Measurements from ENCODE around the gene POLRMT. TPM values are rescaled to one million over a fixed set of nuclear protein-coding genes. Genes with fewer than 3 reads are reported as not detected.

The POLRMT gene
- total RNA-seq, 1 donor from 2014 or later, result 29.0 TPM

DNA sequence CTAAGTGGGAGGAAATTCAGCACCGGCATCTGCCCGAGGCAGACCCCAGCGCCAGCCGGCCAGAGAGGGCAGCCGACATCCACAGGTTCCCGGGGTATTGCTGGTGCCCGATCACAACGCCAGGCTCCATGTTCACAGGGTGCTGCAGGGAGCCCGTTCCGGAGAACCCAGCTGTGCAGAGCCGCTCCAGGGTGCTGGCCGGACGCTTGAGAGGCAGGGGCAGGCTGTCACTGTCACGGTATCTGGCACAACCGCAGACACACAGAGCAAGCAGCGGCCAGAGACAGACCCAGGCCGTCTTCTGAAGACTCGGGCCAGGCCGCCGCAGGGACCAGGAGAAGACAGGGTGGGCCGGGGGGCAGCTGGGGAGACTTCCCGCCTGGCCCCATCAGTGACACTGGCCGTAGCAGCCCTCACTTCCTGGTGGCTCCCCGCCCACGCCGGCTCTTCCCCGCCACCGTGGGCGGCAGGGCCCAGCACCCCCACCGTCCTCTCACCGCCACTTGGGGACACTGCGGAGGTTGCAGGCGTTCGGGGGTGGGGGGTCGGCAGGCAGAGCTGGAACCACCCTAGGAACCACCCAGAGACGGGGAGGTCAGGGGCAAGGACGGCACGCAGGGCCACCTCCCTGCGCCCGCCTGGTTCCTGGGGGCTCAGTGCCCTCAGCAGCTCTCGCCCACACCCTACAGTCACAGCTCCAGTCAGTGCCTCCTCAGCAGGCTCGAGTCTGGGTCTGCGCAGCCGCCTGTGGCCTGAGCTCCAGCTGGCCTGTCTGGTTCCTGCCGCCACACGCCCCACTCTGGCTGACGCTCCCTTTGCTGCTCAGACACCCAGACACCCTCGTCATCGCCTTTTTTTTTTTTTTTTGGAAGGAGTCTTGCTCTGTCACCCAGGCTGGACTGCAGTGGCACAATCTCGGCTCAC lies 25.8 kb upstream of the POLRMT start:
- DNase-seq (ENCODE audit: low read depth) (peak; percentile 94), FAIRE-seq (no peak)
- H3K27me3 ChIP-seq (ENCODE audit: control insufficient read depth, insufficient read depth, low read length), result no peaks in the 10 kb centered on the region
- H3K4me3 ChIP-seq (ENCODE audit: low read depth, low read length), result peak overlapping the region; percentile 4
- peaks cover 15% of the 10 kb centered on the region for H3K36me3 ChIP-seq (ENCODE audit: control insufficient read depth, insufficient read depth, low read length)
- TF ChIP-seq, protein P1, sequence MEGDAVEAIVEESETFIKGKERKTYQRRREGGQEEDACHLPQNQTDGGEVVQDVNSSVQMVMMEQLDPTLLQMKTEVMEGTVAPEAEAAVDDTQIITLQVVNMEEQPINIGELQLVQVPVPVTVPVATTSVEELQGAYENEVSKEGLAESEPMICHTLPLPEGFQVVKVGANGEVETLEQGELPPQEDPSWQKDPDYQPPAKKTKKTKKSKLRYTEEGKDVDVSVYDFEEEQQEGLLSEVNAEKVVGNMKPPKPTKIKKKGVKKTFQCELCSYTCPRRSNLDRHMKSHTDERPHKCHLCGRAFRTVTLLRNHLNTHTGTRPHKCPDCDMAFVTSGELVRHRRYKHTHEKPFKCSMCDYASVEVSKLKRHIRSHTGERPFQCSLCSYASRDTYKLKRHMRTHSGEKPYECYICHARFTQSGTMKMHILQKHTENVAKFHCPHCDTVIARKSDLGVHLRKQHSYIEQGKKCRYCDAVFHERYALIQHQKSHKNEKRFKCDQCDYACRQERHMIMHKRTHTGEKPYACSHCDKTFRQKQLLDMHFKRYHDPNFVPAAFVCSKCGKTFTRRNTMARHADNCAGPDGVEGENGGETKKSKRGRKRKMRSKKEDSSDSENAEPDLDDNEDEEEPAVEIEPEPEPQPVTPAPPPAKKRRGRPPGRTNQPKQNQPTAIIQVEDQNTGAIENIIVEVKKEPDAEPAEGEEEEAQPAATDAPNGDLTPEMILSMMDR (IDR thresholded peaks at IDR 0.05; ENCODE audit: insufficient read depth, low read length, severe bottlenecking), result peak; percentile 7

DNA sequence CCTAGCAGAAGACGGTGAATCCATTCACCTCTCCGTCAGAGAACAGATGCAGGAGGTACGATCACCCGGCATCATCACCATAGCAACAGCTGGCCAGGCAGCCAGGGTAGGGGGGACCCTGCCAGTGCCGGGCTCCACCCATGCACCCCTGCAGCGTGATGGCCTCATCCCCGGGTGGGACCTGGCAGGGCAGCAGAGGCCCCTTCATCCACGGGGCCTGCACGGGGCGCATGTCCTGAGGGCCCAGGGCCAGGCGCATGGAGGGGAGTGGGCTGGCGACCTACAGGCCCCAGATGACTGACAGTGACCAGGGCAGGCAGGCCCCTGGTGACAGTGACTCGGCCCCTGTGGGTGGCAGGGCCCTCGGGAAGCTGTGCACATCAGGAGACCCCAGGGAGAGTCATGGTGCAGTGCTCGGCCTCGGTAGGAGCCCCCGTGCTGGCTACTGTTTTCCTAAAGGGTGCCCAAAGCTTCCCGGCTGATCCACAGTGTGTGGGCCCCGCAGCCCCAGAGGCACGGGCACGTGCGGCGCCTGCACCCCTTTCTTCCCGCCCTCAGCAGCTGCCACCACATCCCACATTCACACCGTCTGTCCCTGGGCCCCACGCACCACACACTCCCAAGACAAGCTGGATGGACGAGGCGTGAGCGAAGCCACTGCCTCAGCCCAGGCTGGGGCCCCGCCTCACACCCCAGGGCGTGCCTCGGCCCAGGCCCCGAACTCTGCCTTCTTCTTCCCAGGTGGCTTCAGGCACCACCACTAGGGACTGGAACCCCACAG lies 24.9 kb upstream of the POLRMT start:
- H3K36me3 ChIP-seq (ENCODE audit: control insufficient read depth, insufficient read depth, low read length), result peaks cover 24% of the 10 kb centered on the region
- no peak for DNase-seq (ENCODE audit: low read depth)
- TF ChIP-seq, protein P1 (IDR thresholded peaks at IDR 0.05; ENCODE audit: insufficient read depth, low read length, severe bottlenecking), result no peak
- no peak overlapping the region for H3K4me3 ChIP-seq (ENCODE audit: low read depth, low read length)
- no peak for FAIRE-seq
- H3K27me3 ChIP-seq (ENCODE audit: control insufficient read depth, insufficient read depth, low read length), result no peaks in the 10 kb centered on the region

DNA sequence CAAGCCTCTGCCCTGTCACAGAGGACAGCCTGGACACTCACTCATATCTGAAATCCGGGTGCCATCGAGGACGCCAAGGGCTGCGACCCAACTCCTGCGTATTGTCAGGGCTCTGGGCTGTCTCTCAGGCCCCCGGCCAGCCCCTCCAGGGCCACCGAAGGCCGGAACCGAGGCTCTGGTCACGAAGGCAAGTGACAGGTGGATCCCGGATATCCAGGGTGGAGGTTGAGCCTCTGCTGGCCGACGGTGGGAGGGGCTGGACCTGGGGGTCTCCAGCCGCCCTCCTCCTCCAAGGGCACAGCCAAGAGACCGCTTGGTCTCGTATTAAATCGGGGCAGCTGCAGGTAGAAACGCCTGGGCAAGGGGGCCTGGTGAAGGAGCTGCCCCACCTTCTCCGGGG lies 24.3 kb upstream of the POLRMT start:
- FAIRE-seq, result no peak
- peaks cover 27% of the 10 kb centered on the region for H3K36me3 ChIP-seq (ENCODE audit: control insufficient read depth, insufficient read depth, low read length)
- TF ChIP-seq, protein P1 (IDR thresholded peaks at IDR 0.05; ENCODE audit: insufficient read depth, low read length, severe bottlenecking), result no peak
- H3K27me3 ChIP-seq (ENCODE audit: control insufficient read depth, insufficient read depth, low read length), result no peaks in the 10 kb centered on the region
- no peak overlapping the region for H3K4me3 ChIP-seq (ENCODE audit: low read depth, low read length)
- no peak for DNase-seq (ENCODE audit: low read depth)

DNA sequence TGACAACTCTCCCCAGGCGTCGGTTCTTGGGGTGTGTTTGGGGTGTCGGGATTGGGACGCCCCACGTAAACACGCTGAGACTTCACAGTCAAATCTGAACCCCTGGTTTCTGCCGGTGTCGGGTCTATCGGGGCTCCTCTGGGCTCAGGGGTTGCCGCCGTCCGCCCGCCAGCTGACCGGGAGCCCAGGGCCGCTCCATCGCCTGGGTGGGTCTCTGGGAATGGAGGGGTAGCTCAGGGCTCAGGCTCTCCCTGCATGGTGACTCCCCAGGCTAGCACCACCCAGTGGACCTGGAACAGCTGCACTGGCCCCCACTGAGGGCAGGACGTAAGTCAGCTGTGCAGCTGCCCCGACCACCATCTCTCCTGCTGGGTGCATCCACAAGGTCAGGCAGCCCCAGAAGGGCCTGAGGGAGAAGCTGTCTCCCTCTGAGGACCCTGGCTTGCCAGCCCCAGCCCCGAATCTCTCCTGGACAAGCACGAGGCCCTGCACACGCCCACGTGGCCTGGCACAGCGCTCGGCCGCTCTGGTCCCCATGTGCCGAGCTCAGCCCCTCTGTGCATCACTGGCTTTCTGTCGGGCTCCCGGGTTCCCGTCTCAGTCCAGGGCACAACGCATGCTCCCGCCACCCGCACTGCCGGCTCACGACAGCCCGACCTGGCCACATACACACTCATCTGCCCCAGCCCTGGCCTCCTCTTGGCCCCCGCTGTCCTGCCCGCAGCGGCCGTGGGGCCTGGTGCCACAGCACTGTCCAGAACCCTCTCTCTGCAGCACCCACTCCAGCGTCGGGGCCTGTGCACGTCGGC lies 23.6 kb upstream of the POLRMT start:
- FAIRE-seq (no peak), DNase-seq (ENCODE audit: low read depth) (no peak)
- Histone ChIP-seq H3K4me3 (ENCODE audit: low read depth, low read length) (no peak overlapping the region), H3K36me3 (ENCODE audit: control insufficient read depth, insufficient read depth, low read length) (peaks cover 28% of the 10 kb centered on the region), H3K27me3 (ENCODE audit: control insufficient read depth, insufficient read depth, low read length) (no peaks in the 10 kb centered on the region)
- TF ChIP-seq, protein P1 (IDR thresholded peaks at IDR 0.05; ENCODE audit: insufficient read depth, low read length, severe bottlenecking), result no peak

DNA sequence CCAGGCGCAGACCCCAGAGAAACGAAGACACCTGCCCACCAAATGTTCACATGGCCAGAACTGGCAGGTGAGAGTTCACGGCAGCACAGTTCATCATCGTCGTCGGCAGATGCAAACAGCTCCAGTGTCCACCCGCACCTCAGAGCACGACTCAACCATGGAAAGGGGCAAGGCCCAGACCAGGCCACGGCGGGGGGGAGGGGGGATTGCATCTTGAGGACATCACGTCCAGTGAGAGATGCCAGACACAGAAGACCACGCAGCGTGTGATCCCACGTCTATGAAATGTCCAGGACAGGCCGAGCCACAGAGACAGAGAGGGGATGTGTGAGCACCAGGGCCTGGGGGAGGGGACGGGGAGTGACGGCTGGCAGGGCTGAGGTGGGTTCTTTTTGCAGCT lies 22.4 kb upstream of the POLRMT start:
- peak; percentile 47 for FAIRE-seq

More for the DNA sequence above, 22.4 kb upstream of the POLRMT start:
- Histone ChIP-seq H3K27me3 (ENCODE audit: control insufficient read depth, insufficient read depth, low read length) (no peaks in the 10 kb centered on the region), H3K36me3 (ENCODE audit: control insufficient read depth, insufficient read depth, low read length) (peaks cover 34% of the 10 kb centered on the region), H3K4me3 (ENCODE audit: low read depth, low read length) (no peak overlapping the region)
- TF ChIP-seq, protein P1 (IDR thresholded peaks at IDR 0.05; ENCODE audit: insufficient read depth, low read length, severe bottlenecking), result no peak
- no peak for DNase-seq (ENCODE audit: low read depth)
